Vagina (tissue), 2 donors: Measurements from ENCODE around the gene HOXC11. TPM values are rescaled to one million over a fixed set of nuclear protein-coding genes. Genes with fewer than 3 reads are reported as not detected.
A peak's percentile ranks its signal among the peaks of the same experiment; 100 is the strongest.

Experiments used
- DNase-seq, 2 donors: peaks; one replicate each; pipeline ENCODE4 v3.0.0-alpha.2; 2017; ENCODE audit errors: extremely low spot score in 2 of 2
- H3K27ac ChIP-seq: fragments of 200-600 bp; sonication (generic); one replicate; pipeline ENCODE4 v1.5.1; 2019
- H3K27me3 ChIP-seq: fragments of 200-600 bp; sonication (generic); one replicate; pipeline ENCODE4 v1.5.1; 2019
- H3K36me3 ChIP-seq, 2 donors: fragments of 200-600 bp; sonication (generic); one replicate each; pipeline ENCODE4 v1.5.1; 2017 to 2019
- H3K4me1 ChIP-seq: fragments of 200-600 bp; sonication (generic); one replicate; pipeline ENCODE4 v1.5.1; 2019
- H3K4me3 ChIP-seq, 2 donors: fragments of 200-600 bp; sonication (generic); 1 replicate in 1 of 2; 2 replicates in 1 of 2; pipeline ENCODE4 v1.5.1; 2016 to 2019
- H3K9me3 ChIP-seq: fragments of 200-600 bp; sonication (generic); one replicate; pipeline ENCODE4 v1.5.1; 2019
- CTCF ChIP-seq, 3 experiments: fragments of 450-650 bp in 2 of 3; fragments of 200-600 bp in 1 of 3; sonication (generic) in 1 of 3; IDR thresholded peaks; one replicate each; pipeline ENCODE4 v1.5.1; 2017 to 2019; ENCODE audit warnings: antibody characterized with exemption in 3 of 3, mild to moderate bottlenecking in 2 of 3, moderate library complexity in 2 of 3
- POLR2A ChIP-seq, 2 donors: fragments of 450-650 bp; IDR thresholded peaks; one replicate each; pipeline ENCODE4 v1.6.1; 2017; ENCODE audit warnings: antibody characterized with exemption in 2 of 2, mild to moderate bottlenecking in 2 of 2, moderate library complexity in 2 of 2
- POLR2AphosphoS5 ChIP-seq, 2 donors: sonication (generic); formaldehyde crosslinking; IDR thresholded peaks; one replicate each; pipeline ENCODE4 v1.9.0; 2017; ENCODE audit warnings: antibody characterized with exemption in 2 of 2, mild to moderate bottlenecking in 2 of 2, low read depth in 1 of 2; ENCODE audit not compliant: insufficient read depth in 1 of 2
- intact Hi-C: fragments of 100-400 bp; cut with DNase I; formaldehyde crosslinking; loops from one replicate; pipeline ENCODE4 v1.15.1; 2023
- total RNA-seq: library from RNA; depleted of rRNA; stranded (reverse); fragments of >200 nt; gene quantifications from one replicate; pipeline ENCODE4 v1.2.3, GENCODE V29; 2016

The HOXC11 gene
- total RNA-seq, 1 donor from 2014 or later = not detected

- no peak for DNase-seq
- Histone ChIP-seq H3K27ac (no peak overlapping the region), H3K27me3 (peaks cover 51% of the 10 kb centered on the region), H3K4me3 (no peak overlapping the region), H3K4me1 (peaks cover 39% of the 10 kb centered on the region), H3K36me3 (no peaks in the 10 kb centered on the region), H3K9me3 (no peaks in the 10 kb centered on the region)
- no peak for TF ChIP-seq CTCF (IDR thresholded peaks at IDR 0.05)
- no peak for TF ChIP-seq POLR2A (IDR thresholded peaks at IDR 0.05)
- TF ChIP-seq POLR2AphosphoS5 (IDR thresholded peaks at IDR 0.05; ENCODE audit: insufficient read depth in 1 of 2, low read depth in 1 of 2) = no peak
- intact Hi-C loops = no loop called here
These were observed 25.9 kb downstream of the HOXC11 start for GRCh38 chr12:53998900-53999236.

GRCh38 chr12:53999559-54000115 is 26.7 kb downstream of the HOXC11 start:
- no peak overlapping the region for H3K27ac ChIP-seq

GRCh38 chr12:54000116-54001114 is 27.5 kb downstream of the HOXC11 start, which contains the start of gene HOXC9:
Gene HOXC9 (plus strand): TSS chr12:54000161. CDS start chr12:54000189, 28 bp downstream.
- Histone ChIP-seq H3K4me1 (peaks cover 24% of the 10 kb centered on the region), H3K27ac (no peak within 1 kb of the TSS), H3K36me3 (no peaks in the 10 kb centered on the region), H3K4me3 (peak within 1 kb of the TSS; percentile 25 to 31), H3K9me3 (no peaks in the 10 kb centered on the region), H3K27me3 (peaks cover 37% of the 10 kb centered on the region)
- no peak for DNase-seq
- TF ChIP-seq POLR2AphosphoS5 (IDR thresholded peaks at IDR 0.05; ENCODE audit: insufficient read depth in 1 of 2, low read depth in 1 of 2) = no peak
- no peak for TF ChIP-seq POLR2A (IDR thresholded peaks at IDR 0.05)
- TF ChIP-seq CTCF (IDR thresholded peaks at IDR 0.05) = no peak
- intact Hi-C loops = no loop called here

More at GRCh38 chr12:53999559-54000115, 26.7 kb downstream of the HOXC11 start:
- no peak for DNase-seq
- Histone ChIP-seq H3K4me3 (peak overlapping the region; percentile 25 to 31), H3K27me3 (peaks cover 43% of the 10 kb centered on the region), H3K4me1 (peaks cover 32% of the 10 kb centered on the region), H3K9me3 (no peaks in the 10 kb centered on the region), H3K36me3 (no peaks in the 10 kb centered on the region)
- intact Hi-C loops = no loop called here
- TF ChIP-seq POLR2AphosphoS5 (IDR thresholded peaks at IDR 0.05; ENCODE audit: insufficient read depth in 1 of 2, low read depth in 1 of 2) (no peak), POLR2A (IDR thresholded peaks at IDR 0.05) (no peak), CTCF (IDR thresholded peaks at IDR 0.05) (no peak)

- no peak for DNase-seq
- Histone ChIP-seq H3K9me3 (no peaks in the 10 kb centered on the region), H3K4me3 (no peak overlapping the region), H3K4me1 (peaks cover 20% of the 10 kb centered on the region), H3K27me3 (peaks cover 32% of the 10 kb centered on the region), H3K27ac (no peak overlapping the region), H3K36me3 (no peaks in the 10 kb centered on the region)
- intact Hi-C loops = no loop called here
- no peak for TF ChIP-seq POLR2AphosphoS5 (IDR thresholded peaks at IDR 0.05; ENCODE audit: insufficient read depth in 1 of 2, low read depth in 1 of 2)
- TF ChIP-seq POLR2A (IDR thresholded peaks at IDR 0.05) = no peak
- TF ChIP-seq CTCF (IDR thresholded peaks at IDR 0.05) = no peak
These were observed 28.6 kb downstream of the HOXC11 start for GRCh38 chr12:54001283-54002187.
